Measurements from ENCODE around the gene CCDC85C. TPM values are rescaled to one million over a fixed set of nuclear protein-coding genes. Genes with fewer than 3 reads are reported as not detected.

CCDC85C gene
- total and polyA plus RNA-seq, 2 of the 8 experiments (the other 6 are each of a cell fraction or from before 2014, with no cell fraction given), result 16.8 to 35.8 TPM

- TF ChIP-seq E2F6 (IDR thresholded peaks at IDR 0.05) (no peak), ZNF274 (IDR thresholded peaks at IDR 0.05; ENCODE audit: borderline replicate concordance, extremely low read depth, low read length) (no peak), EGR1 (IDR thresholded peaks at IDR 0.05; ENCODE audit: borderline replicate concordance, low read depth, low read length) (no peak), CHD2 (IDR thresholded peaks at IDR 0.05; ENCODE audit: low read length) (no peak), BACH1 (IDR thresholded peaks at IDR 0.05; ENCODE audit: low read length) (no peak), TBP (IDR thresholded peaks at IDR 0.05; ENCODE audit: low read depth, low read length) (no peak), MAX (IDR thresholded peaks at IDR 0.05) (no peak), RAD21 (IDR thresholded peaks at IDR 0.05 in 1 of 2, conservative IDR thresholded peaks at IDR 0.05 in 1 of 2; ENCODE audit: low read depth in 2 of 2, low read length in 2 of 2) (no peak)
Observed at GRCh38 chr14:99598774-99599173, 5.2 kb downstream of the CCDC85C start (continued).

Measured in H1 (cell line).